Left lung (tissue), 10 donors: ENCODE results near the gene GPBAR1. TPM values are rescaled to one million over a fixed set of nuclear protein-coding genes. Genes with fewer than 3 reads are reported as not detected.

ENCODE experiments used
- ATAC-seq: fragments of 200-7000 bp; cut with Tn5 transposase; one replicate; pipeline ENCODE4 v1.9.1; 2020; ENCODE audit warnings: moderate library complexity
- DNase-seq, 4 donors: peaks; one replicate each; pipeline ENCODE4 v3.0.0-alpha.2; 2013 to 2020
- H3K27ac ChIP-seq, 2 donors: fragments of 200-600 bp; sonication (generic) in 1 of 2; one replicate each; pipeline versions ENCODE4 v1.5.0 to v1.8.0; 2020 to 2021
- H3K27me3 ChIP-seq, 2 donors: fragments of 200-600 bp; sonication (generic) in 1 of 2; one replicate each; pipeline versions ENCODE4 v1.5.0 to v1.8.0; 2020 to 2021
- H3K36me3 ChIP-seq, 2 donors: fragments of 200-600 bp; sonication (generic) in 1 of 2; one replicate each; pipeline versions ENCODE4 v1.5.0 to v1.8.0; 2020 to 2021
- H3K4me1 ChIP-seq, 2 donors: fragments of 200-600 bp; one replicate each; pipeline ENCODE4 v1.8.0; 2021
- H3K4me3 ChIP-seq, 2 donors: fragments of 200-600 bp; sonication (generic) in 1 of 2; one replicate each; pipeline versions ENCODE4 v1.5.0 to v1.8.0; 2020 to 2021; ENCODE audit warnings: mild to moderate bottlenecking in 1 of 2
- H3K9me3 ChIP-seq, 2 donors: fragments of 200-600 bp; sonication (generic) in 1 of 2; one replicate each; pipeline versions ENCODE4 v1.5.0 to v1.8.0; 2020 to 2021
- CTCF ChIP-seq, 2 donors: fragments of 200-600 bp; sonication (generic) in 1 of 2; IDR thresholded peaks; one replicate each; pipeline versions ENCODE4 v1.5.0 to v1.8.0; 2021; ENCODE audit warnings: antibody characterized with exemption in 2 of 2
- intact Hi-C, 2 donors: fragments of 100-400 bp; cut with DNase I; formaldehyde crosslinking; loops; one replicate each; pipeline versions ENCODE4 v1.11.2 to v1.14.2; 2022
- polyA plus RNA-seq, 6 donors: library from polyadenylated mRNA; unstranded; fragments of 120-200 nt; gene quantifications; one replicate each; pipeline ENCODE4 v1.2.1, GENCODE V29; 2013; ENCODE audit not compliant: insufficient read length in 6 of 6
- total RNA-seq, 2 donors: library from RNA; stranded (reverse); fragmentation: NEBNext Ultra II Directional; extraction: Animal tissue kit (Norgen Biotek cat#: 25700); gene quantifications; one replicate each; pipeline ENCODE4 v1.2.1, GENCODE V29; 2021
- donor health status: DM: no; HTN: yes; CAD: no.
- donor health status: DM: no; HTN: no; CAD: no.

GPBAR1 gene
- total and polyA plus RNA-seq, 8 donors = 0.88 to 4.3 (median 1.3) TPM

GRCh38 chr2:218262237-218262600, 1.4 kb downstream of the GPBAR1 start:
- no peak for ATAC-seq
- intact Hi-C loops = loop anchor here in 1 of 2 donors (5.0 kb wide), 1 partner anchor 80 kb away; no protein-coding TSS in a partner anchor

GRCh38 chr2:218262631-218263586, 2.1 kb downstream of the GPBAR1 start:
- peak in 1 of 4 donors; percentile 27 for DNase-seq
- no peak for TF ChIP-seq CTCF (IDR thresholded peaks at IDR 0.05)
- no peaks in the 10 kb centered on the region for H3K9me3 ChIP-seq
- peaks cover 0 to 56% of the 10 kb centered on the region in 2 donors for H3K36me3 ChIP-seq
- H3K4me1 ChIP-seq = peaks cover 20 to 66% of the 10 kb centered on the region in 2 donors
- intact Hi-C loops = loop anchor here in 1 of 2 donors (5.0 kb wide), 1 partner anchor 81 kb away; no protein-coding TSS in a partner anchor
- H3K27ac ChIP-seq = peak overlapping the region in 1 of 2 donors; percentile 53
- no peaks in the 10 kb centered on the region for H3K27me3 ChIP-seq
- no peak for ATAC-seq
- H3K4me3 ChIP-seq = no peak overlapping the region

More at GRCh38 chr2:218262237-218262600, 1.4 kb downstream of the GPBAR1 start:
- Histone ChIP-seq H3K4me3 (no peak overlapping the region), H3K27ac (no peak overlapping the region), H3K36me3 (peaks cover 0 to 50% of the 10 kb centered on the region in 2 donors), H3K9me3 (no peaks in the 10 kb centered on the region), H3K4me1 (peaks cover 20 to 69% of the 10 kb centered on the region in 2 donors), H3K27me3 (no peaks in the 10 kb centered on the region)
- DNase-seq = no peak
- TF ChIP-seq CTCF (IDR thresholded peaks at IDR 0.05) = no peak

GRCh38 chr2:218263817-218264641, 3.2 kb downstream of the GPBAR1 start:
- intact Hi-C loops = loop anchor here in 1 of 2 donors (5.0 kb wide), 1 partner anchor 82 kb away; no protein-coding TSS in a partner anchor
- DNase-seq (peak in 1 of 4 donors; percentile 32), ATAC-seq (no peak)
- H3K36me3 ChIP-seq = peaks cover 0 to 57% of the 10 kb centered on the region in 2 donors
- no peaks in the 10 kb centered on the region for H3K27me3 ChIP-seq
- H3K4me3 ChIP-seq = no peak overlapping the region
- peaks cover 17 to 68% of the 10 kb centered on the region in 2 donors for H3K4me1 ChIP-seq
- H3K9me3 ChIP-seq = no peaks in the 10 kb centered on the region
- TF ChIP-seq CTCF (IDR thresholded peaks at IDR 0.05) = no peak
- peak overlapping the region in 1 of 2 donors; percentile 53 for H3K27ac ChIP-seq

GRCh38 chr2:218264773-218265561, 4.2 kb downstream of the GPBAR1 start:
- Histone ChIP-seq H3K4me1 (peaks cover 10 to 63% of the 10 kb centered on the region in 2 donors), H3K27ac (peak overlapping the region in 1 of 2 donors; percentile 53), H3K9me3 (no peaks in the 10 kb centered on the region), H3K4me3 (no peak overlapping the region), H3K36me3 (peaks cover 0 to 57% of the 10 kb centered on the region in 2 donors), H3K27me3 (no peaks in the 10 kb centered on the region)
- DNase-seq (peak in 1 of 4 donors; percentile 30), ATAC-seq (no peak)
- intact Hi-C loops = loop anchor here in 1 of 2 donors (5.0 kb wide), 1 partner anchor 83 kb away; no protein-coding TSS in a partner anchor
- no peak for TF ChIP-seq CTCF (IDR thresholded peaks at IDR 0.05)
